ENCODE data around the gene TIMP4.

GRCh38 chr3:12191559-12191958 lies 32.8 kb upstream of the TIMP4 start:
- TF ChIP-seq CTCF (conservative IDR thresholded peaks at IDR 0.05): no peak
- TF ChIP-seq EZH2 (IDR thresholded peaks at IDR 0.05; ENCODE audit: low read depth): no peak
